Adrenal gland (tissue), 12 donors: ENCODE data around the gene SLC7A5. TPM values are rescaled to one million over a fixed set of nuclear protein-coding genes. Genes with fewer than 3 reads are reported as not detected.

ENCODE experiments used
- DNase-seq, 7 donors: peaks; one replicate each; pipeline ENCODE4 v3.0.0-alpha.2; 2019 to 2020
- H3K27ac ChIP-seq, 5 donors: fragments of 200-600 bp; sonication (generic) in 4 of 5; 1 replicate in 3 of 5; 2 replicates in 2 of 5; pipeline versions ENCODE4 v1.5.1 to v1.8.0; 2016 to 2020; ENCODE audit warnings: mild to moderate bottlenecking in 1 of 5
- H3K27me3 ChIP-seq: fragments of 200-600 bp; 2 replicates; pipeline ENCODE4 v1.8.0; 2021
- H3K36me3 ChIP-seq, 2 donors: fragments of 200-600 bp; replicated peaks in 1 of 2; 1 replicate in 1 of 2; 2 replicates in 1 of 2; pipeline versions ENCODE4 v1.5.1 to v1.8.0; 2018 to 2022
- H3K4me1 ChIP-seq, 2 donors: fragments of 200-600 bp; replicated peaks in 1 of 2; 1 replicate in 1 of 2; 2 replicates in 1 of 2; pipeline versions ENCODE4 v1.5.1 to v1.8.0; 2018 to 2021
- H3K4me3 ChIP-seq, 4 donors: fragments of 200-600 bp; sonication (generic) in 3 of 4; one replicate each; pipeline ENCODE4 v1.5.1; 2016 to 2018
- H3K9me3 ChIP-seq, 3 donors: fragments of 200-600 bp; sonication (generic) in 1 of 3; replicated peaks in 1 of 3; 1 replicate in 2 of 3; 2 replicates in 1 of 3; pipeline versions ENCODE4 v1.5.1 to v1.8.0; 2016 to 2021
- CTCF ChIP-seq, 6 experiments: fragments of 450-650 bp in 4 of 6; fragments of 200-600 bp in 2 of 6; sonication (generic) in 1 of 6; IDR thresholded peaks; 1 replicate in 5 of 6; 2 replicates in 1 of 6; pipeline versions ENCODE4 v1.5.1 to v1.8.0; 2016 to 2021; ENCODE audit warnings: antibody characterized with exemption in 6 of 6, mild to moderate bottlenecking in 2 of 6, moderate library complexity in 1 of 6
- POLR2A ChIP-seq, 2 donors: fragments of 450-650 bp; IDR thresholded peaks; one replicate each; pipeline ENCODE4 v1.6.1; 2017; ENCODE audit warnings: antibody characterized with exemption in 2 of 2, mild to moderate bottlenecking in 2 of 2, moderate library complexity in 1 of 2
- WGBS, 4 donors: extraction: QIAGEN DNeasy Blood & Tissue Kit in 2 of 4; methylation state at CpG; one replicate each; pipeline versions ENCODE4 v1.1.5 to v1.1.7; 2013 to 2017; 5-methylcytosine and 5-hydroxymethylcytosine counted together
- intact Hi-C, 2 donors: fragments of 100-400 bp; cut with DNase I; formaldehyde crosslinking; loops; one replicate each; pipeline versions ENCODE4 v1.14.1 to v1.15.0; 2022 to 2023
- polyA plus RNA-seq, 3 donors: library from polyadenylated mRNA; stranded (reverse); fragments of 200-250 nt in 2 of 3; fragments of 350-450 nt in 1 of 3; fragmentation: Illumina TruSeq in 1 of 3; extraction: RNeasy Lipid Tissue Mini Kit (QIAGEN cat#74804) in 1 of 3; gene quantifications; one replicate each; pipeline ENCODE4 v1.2.3, GENCODE V29; 2013 to 2014
- total RNA-seq, 9 donors: library from RNA; depleted of rRNA in 4 of 9; stranded (reverse); fragments of >200 nt in 4 of 9; fragments of 120-200 nt in 1 of 9; fragmentation: NEBNext Ultra II Directional in 1 of 9; extraction: Animal tissue kit (Norgen Biotek cat#: 25700) in 1 of 9; gene quantifications; one replicate each; pipeline versions ENCODE4 v1.1.0 to v1.2.4, GENCODE V29; 2013 to 2023
- donor health status: healthy with polysubstance abuse.
- donor health status: Bipolar disorder and iron deficiency.
- donor health status: DM: yes; HTN: yes; CAD: no.
- donor health status: DM: no; HTN: no; CAD: no.
- donor health status: DM: no; HTN: no; CAD: no.
- donor health status: DM: yes; HTN: yes; CAD: no.

The SLC7A5 gene
- total and polyA plus RNA-seq, 12 donors, result 0.69 to 9.1 (median 2.4) TPM

- no peaks in the 10 kb centered on the region for H3K27me3 ChIP-seq
- DNase-seq, result no peak
- intact Hi-C loops, result no loop called here
- TF ChIP-seq POLR2A (IDR thresholded peaks at IDR 0.05) (no peak), CTCF (IDR thresholded peaks at IDR 0.05) (no peak)
- no peaks in the 10 kb centered on the region for H3K36me3 ChIP-seq
- H3K4me1 ChIP-seq, result no peaks in the 10 kb centered on the region
- WGBS, 4 donors, result 75 to 85% (median 80%) methylated on average over 14 to 29 of the region's 29 CpGs
- H3K4me3 ChIP-seq, result no peak overlapping the region
- H3K9me3 ChIP-seq, result no peaks in the 10 kb centered on the region
- H3K27ac ChIP-seq, result no peak overlapping the region
These were observed 44.1 kb downstream of the SLC7A5 start for GRCh38 chr16:87824991-87825841.

GRCh38 chr16:87824016-87824990 is 45.0 kb downstream of the SLC7A5 start:
- intact Hi-C loops, result no loop called here

GRCh38 chr16:87823181-87823929 is 46.0 kb downstream of the SLC7A5 start:
- Histone ChIP-seq H3K4me1 (no peaks in the 10 kb centered on the region), H3K4me3 (no peak overlapping the region), H3K27ac (no peak overlapping the region), H3K9me3 (no peaks in the 10 kb centered on the region), H3K36me3 (no peaks in the 10 kb centered on the region), H3K27me3 (no peaks in the 10 kb centered on the region)
- WGBS, 4 donors, result 81 to 88% (median 85%) methylated on average over 22 to 24 of the region's 24 CpGs
- intact Hi-C loops, result no loop called here
- DNase-seq, result no peak
- TF ChIP-seq POLR2A (IDR thresholded peaks at IDR 0.05) (no peak), CTCF (IDR thresholded peaks at IDR 0.05) (no peak)

More at GRCh38 chr16:87824016-87824990, 45.0 kb downstream of the SLC7A5 start:
- Histone ChIP-seq H3K9me3 (no peaks in the 10 kb centered on the region), H3K27me3 (no peaks in the 10 kb centered on the region), H3K36me3 (no peaks in the 10 kb centered on the region), H3K4me3 (no peak overlapping the region), H3K27ac (no peak overlapping the region), H3K4me1 (no peaks in the 10 kb centered on the region)
- WGBS, 4 donors, result 69 to 83% (median 77%) methylated on average over 12 to 19 of the region's 19 CpGs
- TF ChIP-seq CTCF (IDR thresholded peaks at IDR 0.05), result no peak
- no peak for TF ChIP-seq POLR2A (IDR thresholded peaks at IDR 0.05)
- no peak for DNase-seq
